CD1c-positive myeloid dendritic cell (primary cell): ENCODE measurements around the gene RHO.
"Not testable (repeated sequence)": the region's sequence is repeated elsewhere in the genome, so short reads cannot be mapped to it uniquely, and the experiment has no call there.

Source experiments
- DNase-seq: peaks from one replicate; pipeline ENCODE4 v3.0.0-alpha.2; 2016; ENCODE audit errors: extremely low spot score

Gene RHO

DNA sequence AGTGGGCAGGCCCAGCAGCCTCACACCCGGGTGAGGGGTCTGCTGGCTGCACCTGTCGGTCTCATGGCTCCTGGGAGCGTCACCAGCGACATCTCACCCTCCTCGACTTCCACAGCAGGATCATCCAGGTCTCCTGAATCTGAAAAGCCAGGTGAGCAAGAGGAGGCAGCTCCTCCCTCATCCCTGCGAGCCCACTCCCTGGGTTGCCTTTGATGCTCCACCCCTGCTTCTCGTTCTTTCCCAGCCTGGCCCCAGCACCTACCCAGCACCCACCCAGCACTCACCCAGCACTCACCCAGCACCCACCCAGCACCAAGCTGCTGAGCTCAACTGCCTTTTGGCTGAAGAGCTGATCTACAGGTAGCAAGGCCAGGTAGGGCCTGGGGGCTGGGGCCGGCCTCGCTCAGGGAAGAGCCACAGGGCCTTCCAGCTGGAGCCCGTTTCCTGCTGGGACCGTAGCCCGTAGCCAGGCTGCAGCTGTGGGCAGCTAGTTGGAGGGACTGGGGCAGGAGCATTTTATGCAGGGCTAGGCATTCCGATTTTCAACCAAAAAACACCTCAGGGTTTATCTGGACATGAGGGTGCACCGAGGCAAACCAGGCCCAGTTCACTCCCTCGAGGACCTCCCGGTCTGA is 14.8 kb downstream of the RHO start, which contains the start of gene H1-8:
Gene H1-8 (plus strand): TSS at position 20 of the 635 bp plus-strand sequence. CDS start 44 bp downstream, at position 64.
- DNase-seq = no peak

DNA sequence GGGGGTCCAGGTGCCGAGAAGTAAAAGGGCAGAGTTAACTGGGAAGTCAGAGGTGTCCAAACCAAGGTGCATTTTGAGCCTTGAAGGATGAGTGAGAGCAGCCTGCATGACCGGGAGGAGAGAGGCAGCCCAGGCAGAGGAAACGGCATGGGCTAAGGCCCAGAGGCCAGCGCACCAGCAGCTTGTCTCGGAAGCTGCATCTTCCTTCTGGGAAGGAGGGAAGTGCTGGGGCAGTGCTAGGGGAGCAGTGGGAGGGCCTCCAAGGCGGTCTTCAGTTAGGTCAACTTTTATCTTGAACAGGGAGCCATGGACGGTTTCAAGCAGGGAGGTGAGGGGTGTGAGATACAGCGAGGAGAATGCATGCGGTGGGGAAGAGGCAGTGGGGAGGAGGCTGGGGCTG is 15.6 kb downstream of the RHO start:
- no peak for DNase-seq

DNA sequence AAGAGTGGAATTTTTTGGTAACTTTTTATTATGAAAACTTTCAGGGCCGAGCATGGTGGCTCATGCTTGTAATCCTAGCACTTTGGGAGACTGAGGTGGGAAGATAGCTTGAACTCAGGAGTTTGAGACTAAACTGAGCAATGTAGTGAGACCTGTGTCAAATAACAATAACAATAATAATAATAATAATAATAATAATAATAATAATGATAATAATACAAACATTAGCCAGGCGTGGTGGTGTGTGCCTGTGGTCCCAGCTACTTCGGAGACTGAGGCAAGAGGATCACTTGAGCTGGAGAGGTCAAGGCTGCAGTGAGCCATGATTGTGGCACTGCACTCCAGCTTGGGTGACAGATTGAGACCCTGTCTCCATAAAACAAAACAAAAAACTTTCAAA is 17.5 kb downstream of the RHO start:
- not testable (repeated sequence) for DNase-seq

DNA sequence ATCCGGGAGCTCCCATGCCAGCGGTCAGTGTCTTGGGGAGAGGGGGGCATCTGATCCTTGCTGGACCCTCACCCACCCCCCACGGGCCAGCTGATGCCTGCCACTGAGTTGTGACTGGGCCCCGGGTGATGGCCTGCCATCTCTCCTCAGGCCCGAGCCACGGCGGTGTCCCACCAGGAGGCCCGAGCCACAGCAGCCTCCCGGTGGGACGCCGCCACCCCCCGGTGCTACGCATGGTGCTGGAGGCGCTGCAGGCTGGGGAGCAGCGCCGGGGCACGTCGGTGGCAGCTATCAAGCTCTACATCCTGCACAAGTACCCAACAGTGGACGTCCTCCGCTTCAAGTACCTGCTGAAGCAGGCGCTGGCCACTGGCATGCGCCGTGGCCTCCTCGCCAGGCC is 18.8 kb downstream of the RHO start:
- no peak for DNase-seq

DNA sequence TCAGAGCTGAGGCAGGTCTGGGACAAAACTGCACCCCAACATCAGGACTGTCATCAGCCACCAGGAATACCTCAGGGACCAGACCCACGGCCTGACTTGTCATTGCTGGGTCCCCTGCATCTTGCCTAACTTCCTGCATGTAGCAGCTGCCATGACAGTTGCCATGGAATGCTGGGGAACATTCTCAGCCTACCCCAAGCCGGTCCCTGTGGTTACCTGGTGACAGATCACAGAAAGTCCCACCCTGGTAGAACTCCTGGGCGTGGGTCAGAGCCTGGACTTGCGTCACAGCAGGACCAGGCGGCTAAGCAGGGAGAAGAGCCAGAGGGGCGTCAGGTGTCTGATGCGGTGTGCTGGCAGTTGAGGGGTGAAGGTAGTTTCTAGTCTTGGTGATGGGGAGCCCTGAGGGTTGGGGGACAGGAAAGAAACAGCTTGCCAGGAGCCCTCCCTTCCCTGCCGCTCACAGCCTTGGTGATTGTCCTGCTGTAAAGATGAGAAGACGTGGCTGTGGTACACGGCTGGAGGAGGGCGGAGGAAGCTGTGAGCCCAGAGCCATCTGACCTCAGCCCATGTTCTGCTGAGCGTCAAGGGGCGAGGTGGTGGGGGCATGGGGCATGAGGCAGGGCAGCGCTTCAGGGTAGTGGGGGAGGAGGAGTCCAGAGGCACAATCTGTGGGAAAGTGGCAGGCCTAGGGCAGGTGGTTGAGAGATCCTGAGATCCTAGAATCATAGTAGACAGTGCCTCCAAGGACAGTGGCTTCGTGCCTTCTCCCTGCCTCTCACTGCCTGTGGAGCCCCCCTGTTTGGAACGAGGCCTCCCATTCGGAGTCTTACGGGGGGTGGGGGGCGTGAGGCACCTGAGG is 19.9 kb downstream of the RHO start:
- no peak for DNase-seq

DNA sequence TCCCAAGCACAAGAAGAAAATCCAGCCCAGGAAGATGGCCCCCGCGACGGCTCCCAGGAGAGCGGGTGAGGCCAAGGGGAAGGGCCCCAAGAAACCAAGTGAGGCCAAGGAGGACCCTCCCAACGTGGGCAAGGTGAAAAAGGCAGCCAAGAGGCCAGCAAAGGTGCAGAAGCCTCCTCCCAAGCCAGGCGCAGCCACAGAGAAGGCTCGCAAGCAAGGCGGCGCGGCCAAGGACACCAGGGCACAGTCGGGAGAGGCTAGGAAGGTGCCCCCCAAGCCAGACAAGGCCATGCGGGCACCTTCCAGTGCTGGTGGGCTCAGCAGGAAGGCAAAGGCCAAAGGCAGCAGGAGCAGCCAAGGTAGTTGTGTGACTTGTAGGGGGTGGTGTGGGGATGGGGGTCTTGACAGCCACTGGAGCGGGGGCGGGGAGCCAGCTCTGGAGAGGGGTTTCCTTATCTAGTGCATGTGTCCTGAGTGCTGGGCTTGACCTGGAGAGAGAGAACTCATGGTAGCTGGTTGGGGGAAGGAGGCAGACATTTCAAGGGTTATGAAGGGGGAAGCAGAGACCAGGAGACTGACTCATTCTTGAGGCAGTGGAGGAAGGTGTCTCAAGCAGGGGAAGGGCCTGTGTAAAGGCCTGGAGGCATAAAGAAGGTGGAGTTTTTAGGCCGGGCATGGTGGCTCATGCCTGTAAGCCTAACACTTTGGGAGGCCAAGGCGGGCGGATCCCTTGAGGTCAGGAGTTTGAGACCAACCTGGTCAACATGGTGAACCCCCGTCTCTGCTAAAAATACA is 20.8 kb downstream of the RHO start:
- DNase-seq = peak; percentile 58

DNA sequence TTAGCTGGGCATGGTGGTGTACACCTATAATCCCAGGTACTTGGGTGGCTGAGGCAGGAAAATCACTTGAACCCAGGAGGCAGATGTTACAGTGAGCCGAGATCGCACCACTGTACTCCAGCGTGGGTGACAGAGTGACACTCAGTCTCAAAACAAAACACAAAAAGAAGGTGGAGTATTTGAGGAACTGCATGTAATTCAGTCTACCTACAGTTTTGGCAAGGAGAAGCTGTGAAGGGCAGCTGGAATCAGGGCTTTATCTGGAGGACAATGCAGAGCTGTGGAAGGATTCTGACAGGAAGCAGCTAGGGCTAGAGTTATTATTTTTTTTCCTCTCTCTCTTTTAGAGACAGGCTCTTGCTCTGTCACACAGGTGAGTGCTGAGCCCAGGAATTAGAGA is 21.4 kb downstream of the RHO start:
- DNase-seq = peak; percentile 65

DNA sequence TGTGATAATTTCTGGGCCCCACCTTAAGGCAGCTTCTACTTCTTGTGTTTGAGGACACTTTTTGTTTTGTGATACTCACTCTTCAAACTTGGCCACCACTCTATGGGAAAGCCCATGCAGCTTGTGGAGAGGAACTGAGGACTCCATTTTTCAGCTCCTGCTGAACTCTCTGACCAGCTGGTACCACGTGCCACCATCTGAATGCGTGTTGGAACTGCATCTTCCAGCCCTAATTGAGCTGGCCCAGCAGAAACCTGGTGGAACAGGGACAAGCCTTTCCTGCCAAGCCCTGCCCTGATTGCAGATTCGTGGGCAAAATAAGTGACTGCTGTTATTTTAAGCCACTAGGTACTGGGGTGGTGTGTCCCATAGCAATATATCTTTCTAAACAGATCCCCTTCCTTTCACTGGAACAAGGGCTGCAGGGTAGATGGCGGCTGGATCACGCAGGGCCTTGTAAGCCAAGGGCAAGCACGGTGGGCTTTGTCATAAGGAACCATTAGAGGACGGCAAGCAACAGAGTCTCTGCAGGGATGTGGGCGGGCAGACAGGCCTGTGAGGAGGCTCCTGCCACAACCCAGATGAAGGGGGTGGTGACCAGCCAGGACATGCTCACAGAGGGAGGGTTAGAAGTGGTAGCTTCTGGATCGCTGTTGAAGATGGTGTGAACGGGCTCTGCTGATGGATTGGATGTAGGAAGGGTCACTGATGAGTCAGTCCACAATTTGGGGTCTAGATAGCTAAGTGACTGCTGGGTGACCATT is 24.0 kb downstream of the RHO start:
- no peak for DNase-seq

DNA sequence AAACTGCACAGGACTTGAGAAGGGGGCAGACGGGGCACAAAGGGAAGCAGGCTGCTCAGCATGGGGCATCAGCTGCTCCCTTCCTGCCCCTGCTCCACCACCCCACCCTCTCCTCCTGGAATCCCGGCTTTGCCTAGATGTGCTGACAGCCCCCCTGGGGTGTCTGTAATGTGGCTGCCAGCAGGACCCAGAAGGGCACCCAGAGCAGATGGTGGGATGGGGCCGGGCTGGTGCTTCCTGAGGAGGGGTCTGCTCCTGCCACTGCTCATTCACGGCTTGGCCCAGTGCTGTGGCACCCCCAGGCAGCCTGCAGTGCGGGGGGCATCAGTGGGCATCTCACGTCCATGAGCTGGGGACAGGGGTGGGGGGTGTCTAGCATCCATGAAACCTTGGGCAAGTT is 24.7 kb downstream of the RHO start:
- DNase-seq = no peak

DNA sequence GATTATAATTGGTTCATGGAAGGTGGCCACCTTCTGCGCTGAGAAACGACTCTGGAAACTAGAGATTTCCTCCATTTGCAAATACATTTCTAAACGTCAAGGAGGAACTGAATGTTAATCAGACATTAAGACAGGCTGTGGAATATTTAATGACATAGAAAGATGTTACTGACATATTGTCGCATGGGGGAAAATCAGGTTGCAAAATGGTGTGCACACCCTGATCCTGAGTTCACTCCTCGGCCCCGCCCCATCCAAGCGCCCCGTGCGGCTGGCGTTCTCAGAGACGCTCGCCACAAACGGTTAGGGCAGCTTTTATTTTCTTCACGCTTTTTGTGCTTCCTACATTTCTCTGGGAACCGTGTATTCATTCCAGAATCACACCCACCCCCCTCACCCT is 25.3 kb downstream of the RHO start:
- DNase-seq = peak; percentile 33

DNA sequence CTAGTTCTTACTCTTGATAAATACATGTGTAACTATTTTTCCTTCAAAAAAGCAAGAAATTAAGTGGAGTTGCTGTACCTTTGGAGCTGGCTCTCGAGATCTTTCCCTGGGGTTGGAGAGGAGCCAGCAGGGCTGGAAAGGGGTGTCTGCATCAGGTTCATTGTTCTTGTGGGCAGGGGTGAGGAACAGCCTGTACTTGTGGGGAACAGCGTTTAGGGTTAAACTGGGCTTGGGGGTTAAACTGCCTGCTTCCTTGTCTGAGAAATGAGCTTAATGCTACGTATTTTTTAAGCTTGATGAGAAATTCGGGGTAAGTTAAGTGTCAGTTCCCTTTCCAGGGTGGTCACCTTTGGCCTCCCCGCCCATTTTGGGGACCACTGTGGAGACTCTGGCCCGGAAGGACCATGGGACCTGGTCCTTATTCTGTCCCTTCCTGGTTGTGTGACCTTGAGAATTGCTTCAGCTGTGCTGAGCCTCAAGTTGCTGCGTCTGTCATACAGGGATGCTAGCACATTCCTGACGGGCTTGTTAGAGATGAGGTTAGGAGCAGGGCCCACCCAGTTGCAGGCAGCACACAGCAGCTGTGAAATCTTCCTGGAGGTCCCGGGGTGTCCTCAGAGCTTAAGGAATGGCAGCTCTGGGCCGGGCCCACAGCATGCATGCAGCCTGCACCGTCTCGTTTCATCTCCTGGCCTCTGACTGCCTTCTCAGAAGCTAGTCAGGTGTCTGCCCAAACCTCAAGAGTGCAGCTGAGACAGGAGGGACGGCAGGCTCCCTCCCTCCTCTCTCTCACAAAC is 26.1 kb downstream of the RHO start:
- DNase-seq = peak; percentile 13

DNA sequence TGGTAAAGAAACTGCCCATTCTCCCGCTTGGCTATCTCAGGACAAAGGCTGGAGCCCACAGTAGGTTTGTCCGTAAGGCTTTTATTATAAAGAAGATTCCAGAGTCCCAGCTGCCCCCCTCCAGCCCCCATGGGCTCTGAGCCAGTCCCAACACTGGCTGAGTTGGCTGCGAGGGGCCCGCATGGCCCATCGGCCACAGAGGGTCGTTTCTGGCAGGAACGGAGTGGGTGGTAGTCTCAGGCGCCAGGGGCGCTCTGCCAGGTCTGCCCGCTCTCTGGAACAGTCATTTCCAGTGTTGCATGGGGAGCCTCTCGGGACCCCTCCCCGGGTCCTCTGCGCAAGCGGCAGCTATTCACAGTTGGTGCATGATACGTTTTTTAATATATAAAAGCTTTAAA is 26.7 kb downstream of the RHO start:
- no peak for DNase-seq

DNA sequence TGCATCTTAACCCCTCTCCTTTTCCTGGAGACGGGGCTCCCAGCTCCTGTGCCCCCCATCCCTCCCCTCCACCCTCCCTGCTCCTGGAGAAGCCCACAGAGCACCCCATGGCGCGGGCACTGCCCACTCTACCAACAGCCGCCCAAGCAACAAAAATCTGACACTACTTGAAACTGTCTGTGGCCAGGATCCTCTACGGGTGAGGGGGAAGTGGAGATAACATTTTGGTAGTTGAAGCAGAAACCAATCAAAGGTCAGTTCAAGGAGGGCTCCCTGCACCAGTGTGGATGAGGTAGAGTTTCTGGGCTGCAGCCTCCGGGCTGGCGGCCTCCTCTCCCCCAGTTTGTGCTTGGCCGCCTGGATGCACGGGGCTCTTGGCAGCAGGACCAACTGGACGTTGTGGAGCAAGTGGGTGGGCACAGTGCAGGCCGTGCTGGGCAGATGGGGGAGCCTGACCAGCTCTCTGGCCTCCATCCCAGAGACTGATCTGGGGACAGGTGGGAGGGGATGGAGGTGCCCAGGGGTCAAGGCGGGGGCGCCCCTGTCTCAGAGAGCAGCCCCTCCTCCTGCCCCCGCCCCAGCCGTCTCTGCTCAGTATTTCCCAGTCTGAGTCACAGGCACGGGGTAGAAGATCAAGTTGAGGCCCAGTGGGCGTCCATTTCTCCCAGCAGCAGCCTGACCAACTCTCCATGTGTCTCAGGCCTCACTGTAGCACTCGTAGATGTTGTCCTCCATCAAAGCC is 27.3 kb downstream of the RHO start:
- peak; percentile 30 for DNase-seq

DNA sequence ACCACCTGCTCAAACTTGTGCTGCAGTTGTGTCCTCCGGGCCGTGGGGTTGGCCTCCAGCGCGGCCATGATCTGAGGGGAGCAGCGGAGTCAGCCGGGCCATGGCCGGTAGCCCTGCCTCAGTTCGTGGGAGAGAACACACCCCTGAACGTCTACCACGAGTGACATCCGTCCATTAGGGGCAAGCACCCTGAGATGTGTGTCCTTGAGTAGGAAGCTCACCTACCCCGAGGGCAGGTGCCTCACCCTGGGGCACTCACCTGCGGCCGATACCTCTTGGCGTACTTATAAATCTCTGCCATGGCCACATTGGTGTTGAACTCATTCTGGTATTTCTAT is 27.9 kb downstream of the RHO start:
- no peak for DNase-seq

DNA sequence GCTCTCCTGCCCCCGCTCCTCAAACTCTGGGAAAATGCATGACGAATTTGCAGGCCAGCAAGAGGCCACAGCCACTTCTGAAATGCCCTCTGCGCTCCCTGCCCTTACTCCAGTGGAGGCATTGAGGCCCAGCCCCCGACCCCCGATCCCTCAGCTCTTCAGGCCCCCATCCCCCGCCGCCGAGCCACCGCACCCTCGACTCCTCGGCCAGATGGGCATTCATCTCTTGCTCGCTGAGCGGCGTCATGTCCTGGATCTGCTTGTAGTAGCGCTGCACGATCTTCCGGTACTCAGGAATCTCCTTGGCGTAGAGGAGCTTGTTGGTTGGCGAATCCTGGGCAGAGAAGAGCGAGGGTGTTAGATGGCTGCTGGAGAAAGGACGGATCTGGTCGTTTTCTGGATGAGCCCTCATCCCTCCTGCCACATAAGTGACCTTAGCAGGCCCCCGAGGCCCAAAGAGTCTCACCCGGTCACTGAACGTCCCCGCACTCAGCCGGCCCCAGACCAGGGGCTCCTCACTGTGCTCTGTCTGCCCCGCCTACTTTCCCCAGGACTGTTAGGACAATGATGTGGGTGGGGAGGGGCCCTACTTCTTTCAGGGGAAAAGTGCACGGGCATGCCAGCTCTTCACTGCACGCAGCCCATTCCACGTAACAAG is 28.6 kb downstream of the RHO start:
- DNase-seq = no peak

DNA sequence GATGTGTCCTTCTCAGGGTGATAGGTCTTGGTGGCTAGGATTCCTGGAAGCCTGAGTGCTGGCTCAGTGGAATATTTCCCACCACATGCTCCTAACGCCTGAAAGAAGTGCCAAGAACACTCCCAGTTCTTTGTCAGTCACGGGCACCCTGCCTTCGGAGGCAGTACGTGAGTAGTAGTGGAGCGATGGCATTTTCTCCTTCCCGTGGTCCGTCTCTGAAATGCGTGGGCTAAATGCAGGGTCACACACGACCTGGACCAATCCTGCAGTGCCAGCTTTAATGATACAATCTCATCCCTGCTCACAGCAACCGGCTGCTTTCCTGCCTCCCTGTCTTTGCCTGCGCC is 29.1 kb downstream of the RHO start:
- no peak for DNase-seq

DNA sequence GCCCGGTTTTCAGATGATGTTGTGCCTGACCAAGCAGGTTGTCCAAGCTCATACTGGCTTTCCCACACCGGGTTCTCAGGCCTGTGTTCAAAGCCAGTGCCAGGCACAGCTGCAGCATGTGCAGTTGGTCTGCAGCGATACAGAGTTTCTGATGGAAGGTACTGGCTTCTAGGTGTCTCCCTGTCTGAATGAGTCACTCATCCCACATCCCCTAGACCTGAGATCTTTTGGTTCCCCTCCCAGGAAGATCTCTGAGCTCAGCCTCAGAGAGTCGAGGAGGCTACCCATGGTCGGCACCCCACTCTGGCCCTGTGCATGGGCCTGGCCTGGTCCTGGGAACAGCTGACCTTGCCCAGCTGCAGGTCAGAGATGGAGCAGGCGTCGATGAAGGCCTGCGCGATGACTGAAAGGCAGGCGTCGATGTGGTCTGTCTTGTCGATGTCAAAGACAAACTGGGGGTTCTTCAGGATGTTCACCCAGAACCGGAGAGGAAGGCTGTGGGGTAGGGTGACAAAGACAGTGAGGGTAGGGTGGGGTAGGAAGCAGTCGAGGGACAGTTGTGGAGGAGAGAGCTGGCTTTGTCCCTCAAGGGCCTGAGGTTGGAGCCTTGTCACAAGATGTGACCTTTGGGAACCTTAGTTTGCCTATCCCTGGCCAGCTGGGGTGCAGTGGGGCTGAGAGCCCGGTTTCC is 29.8 kb downstream of the RHO start:
- DNase-seq = no peak

DNA sequence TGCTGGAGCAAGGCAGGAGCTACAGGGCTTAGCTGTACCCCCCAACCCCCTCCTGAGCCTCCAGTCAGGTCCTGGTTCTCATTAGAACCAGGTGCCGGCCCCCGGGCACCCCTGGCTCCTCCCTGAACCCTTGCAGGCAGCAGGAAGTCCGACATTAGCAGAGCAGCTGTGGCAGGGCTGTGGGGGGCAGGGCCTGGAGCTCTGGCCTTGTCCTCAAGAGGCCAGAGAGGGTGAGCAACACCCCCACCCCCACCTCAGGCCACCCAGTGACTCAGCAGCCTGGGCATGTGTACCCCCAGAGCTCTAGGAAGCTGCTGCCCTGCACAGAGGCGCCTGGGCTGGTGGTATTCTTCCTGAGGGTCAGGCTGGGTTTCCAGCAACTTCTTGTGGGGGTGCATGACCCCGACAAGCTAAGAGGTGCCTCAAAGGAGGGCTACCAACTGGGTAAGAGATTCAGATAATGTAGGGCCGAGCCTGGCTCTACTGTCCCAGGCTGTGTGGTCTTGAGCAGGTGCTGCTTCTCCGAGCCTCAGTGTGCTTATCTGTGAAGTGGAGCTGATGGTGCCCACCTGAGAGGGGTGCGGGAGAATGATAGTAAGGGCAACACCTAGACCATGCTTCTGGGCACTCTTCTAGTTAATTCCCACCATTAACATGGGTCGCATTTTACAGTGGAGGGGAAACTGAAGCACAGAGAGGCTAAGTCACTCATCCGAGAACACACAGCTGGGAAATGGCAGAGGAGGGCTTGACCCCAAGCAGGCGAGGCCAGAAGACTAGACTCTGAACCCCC is 30.5 kb downstream of the RHO start:
- no peak for DNase-seq
